ENCODE measurements around the gene ACAN.

ACAN gene

GRCh38 chr15:88843334-88843733 lies 40.1 kb downstream of the ACAN start:
- no peak for DNase-seq

GRCh38 chr15:88844749-88845386 lies 41.6 kb downstream of the ACAN start:
- DNase-seq, result no peak

- DNase-seq, result no peak
These were observed 42.4 kb downstream of the ACAN start for GRCh38 chr15:88845616-88846015.

GRCh38 chr15:88847144-88847543 lies 43.9 kb downstream of the ACAN start:
- DNase-seq, result no peak

GRCh38 chr15:88848203-88848602 lies 45.0 kb downstream of the ACAN start:
- DNase-seq, result no peak

- DNase-seq, result no peak
These were observed 46.3 kb downstream of the ACAN start for GRCh38 chr15:88849376-88850072.

- DNase-seq, result no peak
These were observed 49.2 kb downstream of the ACAN start for GRCh38 chr15:88852476-88852875.

GRCh38 chr15:88858934-88859333 lies 55.7 kb downstream of the ACAN start:
- no peak for DNase-seq

GRCh38 chr15:88859550-88859949 lies 56.3 kb downstream of the ACAN start:
- no peak for DNase-seq

GRCh38 chr15:88860212-88860611 lies 57.0 kb downstream of the ACAN start:
- DNase-seq, result no peak

GRCh38 chr15:88863412-88863811 lies 60.2 kb downstream of the ACAN start:
- no peak for DNase-seq

- DNase-seq, result no peak
These were observed 61.7 kb downstream of the ACAN start for GRCh38 chr15:88864861-88865497.

- no peak for DNase-seq
These were observed 62.4 kb downstream of the ACAN start for GRCh38 chr15:88865498-88866099.

GRCh38 chr15:88866295-88866881 lies 63.2 kb downstream of the ACAN start:
- DNase-seq, result no peak

- no peak for DNase-seq
These were observed 68.1 kb downstream of the ACAN start for GRCh38 chr15:88871313-88871712.

GRCh38 chr15:88872106-88872505 lies 68.9 kb downstream of the ACAN start:
- no peak for DNase-seq

GRCh38 chr15:88872706-88873105 lies 69.5 kb downstream of the ACAN start:
- no peak for DNase-seq

- no peak for DNase-seq
These were observed 70.5 kb downstream of the ACAN start for GRCh38 chr15:88873786-88874185.

GRCh38 chr15:88874275-88874674 lies 71.0 kb downstream of the ACAN start:
- no peak for DNase-seq

GRCh38 chr15:88874684-88875083 lies 71.4 kb downstream of the ACAN start:
- no peak for DNase-seq

- DNase-seq, result no peak
These were observed 73.3 kb downstream of the ACAN start for GRCh38 chr15:88876573-88876972.

GRCh38 chr15:88877415-88877814 lies 74.2 kb downstream of the ACAN start:
- no peak for DNase-seq

- DNase-seq, result no peak
These were observed 74.7 kb downstream of the ACAN start for GRCh38 chr15:88877906-88878305.
